GM10266 (cell line): ENCODE measurements around the gene IFT57.

ENCODE experiments used
- DNase-seq: peaks from one replicate; pipeline ENCODE4 v3.0.0; 2012; ENCODE audit errors: extremely low spot score
- CTCF ChIP-seq: IDR thresholded peaks from 2 replicates; pipeline ENCODE4 v1.5.1; 2012; ENCODE audit warnings: mild to moderate bottlenecking, low read depth; ENCODE audit not compliant: control insufficient read depth, insufficient read depth; ENCODE audit errors: missing control alignments

The IFT57 gene

GRCh38 chr3:108122276-108122675 lies 99.9 kb downstream of the IFT57 start:
- no peak for TF ChIP-seq CTCF
- no peak for DNase-seq

- no peak for DNase-seq
- TF ChIP-seq CTCF = no peak
These were observed 102.7 kb downstream of the IFT57 start for GRCh38 chr3:108119398-108120104.

GRCh38 chr3:108118038-108118768 lies 104.0 kb downstream of the IFT57 start:
- no peak for TF ChIP-seq CTCF
- DNase-seq = no peak

- TF ChIP-seq CTCF = no peak
These were observed 104.9 kb downstream of the IFT57 start for GRCh38 chr3:108117241-108117775.

GRCh38 chr3:108114423-108115065 lies 107.7 kb downstream of the IFT57 start:
- TF ChIP-seq CTCF = no peak
- no peak for DNase-seq

More at GRCh38 chr3:108117241-108117775, 104.9 kb downstream of the IFT57 start:
- DNase-seq = no peak

- no peak for DNase-seq
- TF ChIP-seq CTCF = no peak
These were observed 108.2 kb downstream of the IFT57 start for GRCh38 chr3:108113975-108114374.

GRCh38 chr3:108110934-108111333 lies 111.3 kb downstream of the IFT57 start:
- DNase-seq = no peak
- TF ChIP-seq CTCF = no peak
